Glutamatergic neuron (in vitro differentiated cells): Measurements from ENCODE around the gene FSIP2. TPM values are rescaled to one million over a fixed set of nuclear protein-coding genes. Genes with fewer than 3 reads are reported as not detected.
"Not testable (repeated sequence)": the region's sequence is repeated elsewhere in the genome, so short reads cannot be mapped to it uniquely, and the experiment has no call there.

Experiments
- DNase-seq: peaks from one replicate; pipeline ENCODE4 v3.0.0; 2022
- H3K27ac Mint-ChIP-seq: one replicate; pipeline ENCODE4 v1.8.0; 2020; ENCODE audit warnings: mild to moderate bottlenecking, mixed read lengths, inconsistent platforms; ENCODE audit not compliant: unreplicated experiment
- H3K27me3 Mint-ChIP-seq: one replicate; pipeline ENCODE4 v1.8.0; 2020; ENCODE audit warnings: mild to moderate bottlenecking, moderate library complexity, mixed read lengths, inconsistent platforms; ENCODE audit not compliant: unreplicated experiment
- H3K36me3 Mint-ChIP-seq: one replicate; pipeline ENCODE4 v1.8.0; 2020; ENCODE audit warnings: mild to moderate bottlenecking, mixed read lengths, inconsistent platforms; ENCODE audit not compliant: unreplicated experiment
- H3K4me1 Mint-ChIP-seq: one replicate; pipeline ENCODE4 v1.8.0; 2020; ENCODE audit warnings: mild to moderate bottlenecking, low read depth, mixed read lengths, inconsistent platforms; ENCODE audit not compliant: unreplicated experiment
- H3K4me3 Mint-ChIP-seq: one replicate; pipeline ENCODE4 v1.8.0; 2020; ENCODE audit warnings: mild to moderate bottlenecking, mixed read lengths, inconsistent platforms; ENCODE audit not compliant: unreplicated experiment
- H3K9me3 Mint-ChIP-seq: one replicate; pipeline ENCODE4 v1.8.0; 2020; ENCODE audit warnings: mild to moderate bottlenecking, moderate library complexity, mixed read lengths, inconsistent platforms; ENCODE audit not compliant: unreplicated experiment
- CTCF ChIP-seq: fragments of 200-600 bp; sonication (generic); IDR thresholded peaks from one replicate; pipeline ENCODE4 v1.5.0; 2021; ENCODE audit not compliant: partially characterized antibody, unreplicated experiment
- total RNA-seq: library from RNA; stranded (reverse); fragmentation: NEBNext Ultra II Directional; extraction: Animal tissue kit (Norgen Biotek cat#: 25700); gene quantifications from one replicate; pipeline ENCODE4 v1.2.1, GENCODE V29; 2021; ENCODE audit not compliant: unreplicated experiment

The FSIP2 gene
- total RNA-seq, 1 donor from 2014 or later, result 56.4 TPM

- no peak overlapping the region for H3K27ac Mint-ChIP-seq
- no peaks in the 10 kb centered on the region for H3K27me3 Mint-ChIP-seq
- TF ChIP-seq CTCF, result no peak
- H3K36me3 Mint-ChIP-seq, result no peaks in the 10 kb centered on the region
- H3K9me3 Mint-ChIP-seq, result no peaks in the 10 kb centered on the region
- H3K4me3 Mint-ChIP-seq, result no peak overlapping the region
- H3K4me1 Mint-ChIP-seq, result no peaks in the 10 kb centered on the region
- DNase-seq, result no peak
These were observed 116.3 kb downstream of the FSIP2 start for GRCh38 chr2:185854885-185855284.

- Mint-ChIP-seq H3K4me1 (no peaks in the 10 kb centered on the region), H3K9me3 (no peaks in the 10 kb centered on the region), H3K27ac (no peak overlapping the region), H3K4me3 (no peak overlapping the region), H3K27me3 (no peaks in the 10 kb centered on the region), H3K36me3 (no peaks in the 10 kb centered on the region)
- no peak for DNase-seq
- no peak for TF ChIP-seq CTCF
These were observed 119.1 kb downstream of the FSIP2 start for GRCh38 chr2:185857691-185858090.

- Mint-ChIP-seq H3K36me3 (no peaks in the 10 kb centered on the region), H3K4me1 (no peaks in the 10 kb centered on the region)
- no peak for DNase-seq
These were observed 120.9 kb downstream of the FSIP2 start for GRCh38 chr2:185859506-185859905.

GRCh38 chr2:185860321-185860720, 121.7 kb downstream of the FSIP2 start:
- Mint-ChIP-seq H3K27ac (no peak overlapping the region), H3K27me3 (no peaks in the 10 kb centered on the region), H3K36me3 (no peaks in the 10 kb centered on the region), H3K4me3 (no peak overlapping the region), H3K9me3 (no peaks in the 10 kb centered on the region), H3K4me1 (no peaks in the 10 kb centered on the region)
- no peak for DNase-seq
- TF ChIP-seq CTCF, result no peak

More at GRCh38 chr2:185859506-185859905, 120.9 kb downstream of the FSIP2 start:
- Mint-ChIP-seq H3K4me3 (no peak overlapping the region), H3K27me3 (no peaks in the 10 kb centered on the region), H3K27ac (no peak overlapping the region), H3K9me3 (no peaks in the 10 kb centered on the region)
- no peak for TF ChIP-seq CTCF

GRCh38 chr2:185862657-185863398, 124.2 kb downstream of the FSIP2 start:
- no peak for TF ChIP-seq CTCF
- Mint-ChIP-seq H3K27me3 (no peaks in the 10 kb centered on the region), H3K27ac (no peak overlapping the region), H3K9me3 (no peaks in the 10 kb centered on the region), H3K4me1 (no peaks in the 10 kb centered on the region), H3K4me3 (no peak overlapping the region), H3K36me3 (no peaks in the 10 kb centered on the region)
- no peak for DNase-seq

- not testable (repeated sequence) for H3K27me3 Mint-ChIP-seq, H3K36me3 Mint-ChIP-seq, DNase-seq, H3K4me1 Mint-ChIP-seq, H3K4me3 Mint-ChIP-seq, H3K9me3 Mint-ChIP-seq, H3K27ac Mint-ChIP-seq
These were observed 126.1 kb downstream of the FSIP2 start for GRCh38 chr2:185864468-185865260.
